Adipocyte (in vitro differentiated cells): ENCODE results near the gene SYNGR1.

Experiments
- DNase-seq: peaks from one replicate; pipeline ENCODE4 v3.0.0-alpha.2; 2015; ENCODE audit warnings: low read depth
- H3K27me3 ChIP-seq: replicated peaks from 2 replicates; pipeline ENCODE4 v1.7.0; 2013; ENCODE audit warnings: mild to moderate bottlenecking, low read length, moderate library complexity; ENCODE audit not compliant: control insufficient read depth, insufficient read depth
- H3K36me3 ChIP-seq: 2 replicates; pipeline ENCODE4 v1.7.0; 2013; ENCODE audit warnings: low read length, mild to moderate bottlenecking, moderate library complexity; ENCODE audit not compliant: control insufficient read depth, insufficient read depth, severe bottlenecking
- H3K4me1 ChIP-seq: 2 replicates; pipeline ENCODE4 v1.7.0; 2013; ENCODE audit warnings: mild to moderate bottlenecking, low read length, moderate library complexity; ENCODE audit not compliant: control insufficient read depth, insufficient read depth
- H3K4me3 ChIP-seq: 2 replicates; pipeline ENCODE4 v1.7.0; 2013; ENCODE audit warnings: mild to moderate bottlenecking, low read length, moderate library complexity
- H3K9ac ChIP-seq: 2 replicates; pipeline ENCODE4 v1.7.0; 2013; ENCODE audit warnings: mild to moderate bottlenecking, low read length, moderate library complexity
- H3K9me3 ChIP-seq: 2 replicates; pipeline ENCODE4 v1.7.0; 2013; ENCODE audit warnings: mild to moderate bottlenecking, low read length, moderate library complexity; ENCODE audit not compliant: control insufficient read depth

Gene SYNGR1

DNA sequence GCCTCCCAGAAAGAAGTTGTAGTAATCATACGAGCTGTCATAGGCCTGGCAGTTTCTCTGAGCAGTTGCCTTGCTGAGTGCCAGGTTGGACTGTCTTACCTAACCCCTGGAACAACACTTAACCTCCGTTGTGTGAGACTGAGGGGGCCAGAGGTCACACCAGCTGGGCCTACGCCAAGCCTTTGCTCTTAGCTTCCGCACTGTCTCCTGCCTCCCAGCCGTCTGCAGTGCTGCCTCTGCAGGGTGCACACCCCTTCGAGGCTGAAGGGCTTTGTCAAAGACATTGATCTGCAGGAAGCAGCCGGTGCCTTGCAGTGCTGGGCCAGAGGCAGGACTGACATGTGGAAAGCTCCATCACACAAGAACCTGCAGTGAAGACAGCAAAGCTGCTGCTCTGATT lies 66.5 kb downstream of the SYNGR1 start:
- Histone ChIP-seq H3K36me3 (peaks cover 47% of the 10 kb centered on the region), H3K9ac (no peak overlapping the region), H3K4me3 (no peak overlapping the region), H3K9me3 (no peaks in the 10 kb centered on the region), H3K27me3 (no peaks in the 10 kb centered on the region), H3K4me1 (peaks cover 10% of the 10 kb centered on the region)
- DNase-seq, result no peak

- no peaks in the 10 kb centered on the region for H3K27me3 ChIP-seq
- DNase-seq, result no peak
- no peaks in the 10 kb centered on the region for H3K9me3 ChIP-seq
- H3K36me3 ChIP-seq, result peaks cover 58% of the 10 kb centered on the region
- H3K4me1 ChIP-seq, result peaks cover 1% of the 10 kb centered on the region
- H3K4me3 ChIP-seq, result no peak overlapping the region
- H3K9ac ChIP-seq, result no peak overlapping the region
These were observed 67.8 kb downstream of the SYNGR1 start for GRCh38 chr22:39417641-39418040.

DNA sequence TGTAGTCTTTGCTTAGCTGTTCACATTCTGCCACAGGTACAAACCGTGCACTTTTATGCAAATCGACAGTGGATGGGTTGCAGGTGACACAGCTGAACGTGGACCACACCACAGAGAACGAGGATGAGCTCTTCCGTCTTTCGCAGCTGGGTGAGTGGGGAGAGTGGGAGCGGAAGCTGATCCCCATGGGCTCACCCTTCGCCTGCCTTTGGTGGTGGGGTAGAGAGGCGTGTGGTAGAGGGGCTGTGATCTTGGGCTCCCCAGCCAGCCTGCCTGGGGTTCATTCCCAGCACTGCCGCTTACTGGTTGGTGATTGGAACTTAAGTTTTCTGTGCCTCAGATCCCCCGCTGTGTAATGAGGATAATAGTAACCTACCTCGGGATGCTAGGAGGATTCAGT lies 68.9 kb downstream of the SYNGR1 start:
- H3K4me1 ChIP-seq, result no peaks in the 10 kb centered on the region
- H3K4me3 ChIP-seq, result no peak overlapping the region
- peaks cover 63% of the 10 kb centered on the region for H3K36me3 ChIP-seq
- no peaks in the 10 kb centered on the region for H3K27me3 ChIP-seq
- H3K9me3 ChIP-seq, result no peaks in the 10 kb centered on the region
- no peak overlapping the region for H3K9ac ChIP-seq
- no peak for DNase-seq

DNA sequence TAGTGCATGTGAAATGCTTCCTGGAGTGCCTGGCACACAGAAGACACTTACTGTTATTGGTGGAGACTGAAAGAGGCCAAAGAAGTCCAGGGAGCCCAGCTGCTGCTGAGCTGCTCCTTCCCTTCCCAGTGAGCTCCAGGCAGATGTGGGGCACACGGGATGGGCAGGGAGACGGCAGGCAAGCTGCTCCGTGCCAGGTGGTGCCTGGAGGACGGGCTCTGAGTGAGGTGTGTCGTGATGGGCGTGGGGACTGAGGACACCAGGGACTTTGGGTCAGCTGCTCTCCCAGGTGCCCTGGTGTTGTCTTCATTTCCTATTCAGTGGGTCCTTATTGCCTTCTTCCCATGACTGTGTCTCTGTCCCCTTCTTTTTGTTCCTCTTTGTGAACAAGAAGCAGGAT lies 69.3 kb downstream of the SYNGR1 start:
- Histone ChIP-seq H3K9me3 (no peaks in the 10 kb centered on the region), H3K4me1 (no peaks in the 10 kb centered on the region), H3K9ac (no peak overlapping the region), H3K27me3 (no peaks in the 10 kb centered on the region), H3K4me3 (no peak overlapping the region), H3K36me3 (peaks cover 67% of the 10 kb centered on the region)
- no peak for DNase-seq

DNA sequence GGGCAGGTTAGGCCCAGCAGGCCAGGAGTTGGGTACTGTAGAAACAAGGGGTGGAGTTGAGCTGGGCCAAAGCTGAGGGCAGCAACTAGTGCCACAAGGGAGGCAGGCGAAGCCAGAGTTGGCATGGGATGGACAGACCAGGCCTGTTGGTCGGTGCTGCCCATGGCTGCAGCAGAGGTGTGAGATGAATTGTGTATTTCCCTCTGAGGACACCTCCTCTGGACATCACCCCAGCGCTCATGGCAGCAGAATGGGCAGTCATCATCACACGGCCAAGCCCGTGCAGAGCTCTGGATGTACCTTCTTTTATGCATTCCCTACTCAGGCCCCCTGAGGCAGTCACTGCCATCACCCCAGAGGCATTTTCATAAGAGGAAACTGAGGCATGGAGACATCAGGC lies 70.1 kb downstream of the SYNGR1 start:
- Histone ChIP-seq H3K27me3 (no peaks in the 10 kb centered on the region), H3K4me1 (no peaks in the 10 kb centered on the region), H3K36me3 (peaks cover 75% of the 10 kb centered on the region), H3K9ac (no peak overlapping the region), H3K4me3 (no peak overlapping the region), H3K9me3 (no peaks in the 10 kb centered on the region)
- DNase-seq, result no peak

DNA sequence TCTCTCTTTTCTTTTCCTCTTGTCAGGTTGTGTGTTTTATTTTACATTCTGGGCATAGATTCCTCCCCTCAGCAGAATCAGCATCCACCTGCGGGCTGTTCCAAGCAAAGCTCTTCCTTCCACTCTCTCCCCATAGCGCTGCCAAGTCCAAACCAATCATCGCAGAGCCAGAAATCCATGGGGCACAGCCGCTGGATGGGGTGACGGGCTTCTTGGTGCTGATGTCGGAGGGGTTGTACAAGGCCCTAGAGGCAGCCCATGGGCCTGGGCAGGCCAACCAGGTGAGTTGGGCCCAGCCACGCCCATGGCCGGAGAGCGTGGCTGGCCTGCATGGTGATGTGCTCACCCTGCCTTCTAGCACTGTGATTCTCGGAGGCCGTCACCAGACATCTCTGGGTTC lies 71.9 kb downstream of the SYNGR1 start:
- H3K9me3 ChIP-seq, result no peaks in the 10 kb centered on the region
- H3K4me1 ChIP-seq, result no peaks in the 10 kb centered on the region
- no peak for DNase-seq
- peaks cover 81% of the 10 kb centered on the region for H3K36me3 ChIP-seq
- H3K9ac ChIP-seq, result no peak overlapping the region
- no peak overlapping the region for H3K4me3 ChIP-seq
- H3K27me3 ChIP-seq, result no peaks in the 10 kb centered on the region

DNA sequence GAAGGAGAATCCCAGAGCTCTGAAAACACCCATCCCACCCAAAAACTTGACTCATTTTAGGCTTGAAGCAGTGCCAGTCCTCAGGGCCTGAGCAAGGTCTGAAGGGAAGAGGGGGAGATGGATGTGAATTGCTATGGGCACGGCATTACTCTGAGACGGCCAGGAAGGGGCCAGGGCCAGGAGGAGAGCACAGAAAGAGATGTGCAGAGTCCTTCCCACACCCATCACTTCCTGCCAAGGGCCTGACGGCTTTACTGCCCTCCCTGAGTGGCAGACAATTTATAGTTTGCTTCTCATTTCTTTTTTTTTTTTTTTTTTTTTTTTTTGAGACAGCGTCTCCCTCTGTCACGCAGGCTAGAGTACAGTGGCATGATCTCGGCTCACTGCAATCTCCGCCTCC lies 72.3 kb downstream of the SYNGR1 start:
- no peak overlapping the region for H3K9ac ChIP-seq
- H3K9me3 ChIP-seq, result no peaks in the 10 kb centered on the region
- DNase-seq, result no peak
- peaks cover 81% of the 10 kb centered on the region for H3K36me3 ChIP-seq
- H3K27me3 ChIP-seq, result no peaks in the 10 kb centered on the region
- no peak overlapping the region for H3K4me3 ChIP-seq
- no peaks in the 10 kb centered on the region for H3K4me1 ChIP-seq

DNA sequence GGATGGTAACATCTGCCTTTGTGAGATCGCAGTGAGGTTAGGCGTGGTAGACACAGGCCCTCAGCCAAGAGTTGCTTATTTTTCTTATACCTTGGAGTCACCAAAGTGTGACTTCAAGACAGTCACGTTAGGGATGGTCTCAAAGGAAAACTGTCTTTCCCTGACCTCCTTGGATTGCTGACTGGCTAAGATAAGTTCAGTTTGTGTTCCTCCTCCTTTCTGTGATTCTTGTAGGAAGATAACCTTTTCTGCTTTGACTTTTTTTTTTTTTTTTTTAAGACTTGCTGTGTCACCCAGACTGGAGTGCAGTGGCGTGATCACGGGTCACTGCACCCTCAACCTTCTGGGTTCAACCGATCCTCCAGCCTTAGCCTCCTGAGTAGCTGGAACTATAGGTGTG lies 72.9 kb downstream of the SYNGR1 start:
- H3K27me3 ChIP-seq, result no peaks in the 10 kb centered on the region

GRCh38 chr22:39423976-39424375 lies 74.2 kb downstream of the SYNGR1 start:
- Histone ChIP-seq H3K27me3 (no peaks in the 10 kb centered on the region), H3K9me3 (no peaks in the 10 kb centered on the region), H3K36me3 (peaks cover 82% of the 10 kb centered on the region), H3K4me1 (no peaks in the 10 kb centered on the region), H3K9ac (no peak overlapping the region), H3K4me3 (no peak overlapping the region)
- no peak for DNase-seq

More for the DNA sequence above, 72.9 kb downstream of the SYNGR1 start:
- no peak for DNase-seq
- H3K4me1 ChIP-seq, result no peaks in the 10 kb centered on the region
- no peak overlapping the region for H3K9ac ChIP-seq
- no peak overlapping the region for H3K4me3 ChIP-seq
- H3K9me3 ChIP-seq, result no peaks in the 10 kb centered on the region
- peaks cover 82% of the 10 kb centered on the region for H3K36me3 ChIP-seq

- H3K9ac ChIP-seq, result no peak overlapping the region
- DNase-seq, result no peak
- H3K4me3 ChIP-seq, result no peak overlapping the region
- H3K27me3 ChIP-seq, result no peaks in the 10 kb centered on the region
- no peaks in the 10 kb centered on the region for H3K9me3 ChIP-seq
- H3K36me3 ChIP-seq, result peaks cover 70% of the 10 kb centered on the region
- peaks cover 8% of the 10 kb centered on the region for H3K4me1 ChIP-seq
These were observed 76.7 kb downstream of the SYNGR1 start for GRCh38 chr22:39426380-39427043.

DNA sequence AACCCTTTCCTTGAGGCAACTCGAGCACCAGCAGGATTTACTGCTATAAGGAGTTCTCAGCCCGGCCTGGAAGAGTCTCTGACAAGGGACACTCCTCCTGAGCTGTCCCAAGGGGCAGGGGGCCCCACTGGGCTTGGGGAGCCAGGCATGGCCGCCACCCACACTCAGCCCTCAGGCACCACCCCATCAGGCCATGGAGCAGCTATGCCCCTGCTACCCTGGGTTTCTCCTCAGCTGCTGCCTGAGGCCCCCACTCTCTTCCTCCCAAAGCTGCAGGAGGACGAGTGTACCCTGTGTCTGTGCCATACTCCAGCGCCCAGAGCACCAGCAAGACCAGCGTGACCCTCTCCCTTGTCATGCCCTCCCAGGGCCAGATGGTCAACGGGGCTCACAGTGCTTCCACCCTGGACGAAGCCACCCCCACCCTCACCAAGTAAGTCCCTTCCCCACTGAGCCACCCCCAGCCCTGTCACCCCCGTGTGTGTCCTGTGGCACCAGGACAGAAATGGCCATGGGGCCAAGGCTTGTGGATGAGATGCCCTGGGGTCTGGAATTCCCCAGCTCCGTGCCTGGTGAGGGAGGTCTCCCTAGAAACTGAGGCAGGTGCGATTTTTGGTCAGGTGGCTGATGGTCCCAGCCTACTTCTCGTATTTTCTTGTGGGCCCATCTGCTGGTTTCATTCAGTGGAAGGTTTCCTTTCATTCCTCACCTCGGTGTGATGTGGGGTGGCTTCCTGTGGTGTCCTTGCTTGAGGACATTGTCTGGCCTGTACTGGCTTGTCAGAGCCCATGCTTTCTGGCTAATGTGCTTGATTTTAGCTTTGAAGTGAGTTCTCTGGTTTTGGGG lies 78.2 kb downstream of the SYNGR1 start:
- no peak for DNase-seq
- no peaks in the 10 kb centered on the region for H3K27me3 ChIP-seq
- no peak overlapping the region for H3K4me3 ChIP-seq
- H3K36me3 ChIP-seq, result peaks cover 62% of the 10 kb centered on the region
- H3K9me3 ChIP-seq, result no peaks in the 10 kb centered on the region
- H3K9ac ChIP-seq, result no peak overlapping the region
- H3K4me1 ChIP-seq, result peaks cover 17% of the 10 kb centered on the region
